Middle frontal gyrus (tissue), 1 donor: ENCODE measurements around the gene CBX4.

Source experiments
- DNase-seq: peaks from one replicate; pipeline ENCODE4 v3.0.0-alpha.2; 2015; ENCODE audit warnings: low spot score; ENCODE audit errors: extremely low spot score

The CBX4 gene

GRCh38 chr17:79830303-79830702 lies 8.9 kb downstream of the CBX4 start:
- no peak for DNase-seq

GRCh38 chr17:79829457-79829856 lies 9.8 kb downstream of the CBX4 start:
- no peak for DNase-seq

GRCh38 chr17:79829004-79829403 lies 10.2 kb downstream of the CBX4 start:
- no peak for DNase-seq

- DNase-seq, result no peak
These were observed 12.2 kb downstream of the CBX4 start for GRCh38 chr17:79826841-79827578.

- DNase-seq, result no peak
These were observed 13.0 kb downstream of the CBX4 start for GRCh38 chr17:79826204-79826680.

GRCh38 chr17:79825580-79825921 lies 13.7 kb downstream of the CBX4 start:
- DNase-seq, result no peak

GRCh38 chr17:79824893-79825579 lies 14.2 kb downstream of the CBX4 start:
- DNase-seq, result no peak

- DNase-seq, result no peak
These were observed 15.0 kb downstream of the CBX4 start for GRCh38 chr17:79824234-79824633.

GRCh38 chr17:79822583-79823124 lies 16.6 kb downstream of the CBX4 start:
- no peak for DNase-seq

- no peak for DNase-seq
These were observed 17.7 kb downstream of the CBX4 start for GRCh38 chr17:79821331-79822095.

GRCh38 chr17:79820959-79821330 lies 18.3 kb downstream of the CBX4 start:
- no peak for DNase-seq

- DNase-seq, result no peak
These were observed 19.5 kb downstream of the CBX4 start for GRCh38 chr17:79819534-79820276.

- DNase-seq, result no peak
These were observed 20.2 kb downstream of the CBX4 start for GRCh38 chr17:79819085-79819484.

GRCh38 chr17:79818026-79818758 lies 21.0 kb downstream of the CBX4 start:
- no peak for DNase-seq

GRCh38 chr17:79815836-79816461 lies 23.3 kb downstream of the CBX4 start:
- DNase-seq, result no peak

GRCh38 chr17:79814974-79815835 lies 24.0 kb downstream of the CBX4 start:
- no peak for DNase-seq

GRCh38 chr17:79814127-79814973 lies 24.9 kb downstream of the CBX4 start:
- DNase-seq, result no peak
